GM08714 (cell line): Measurements from ENCODE around the gene RXRA.

ENCODE experiments used
- H3K4me3 ChIP-seq: fragments of 200-500 bp; sonication (Bioruptor generic); 2 replicates; pipeline ENCODE4 v1.5.1; 2014; ENCODE audit warnings: mild to moderate bottlenecking, low read length, inconsistent platforms
- ZNF274 ChIP-seq: IDR thresholded peaks from 2 replicates; pipeline ENCODE4 v1.6.1; 2012; ENCODE audit warnings: mild to moderate bottlenecking, low read depth, low read length

Gene RXRA

GRCh38 chr9:134405527-134405926 lies 79.3 kb downstream of the RXRA start:
- no peak for TF ChIP-seq ZNF274
- H3K4me3 ChIP-seq: no peak overlapping the region

GRCh38 chr9:134406366-134407120 lies 80.3 kb downstream of the RXRA start:
- no peak for TF ChIP-seq ZNF274
- H3K4me3 ChIP-seq: peak overlapping the region; percentile 13; the same call in 1 of the 2 replicates

GRCh38 chr9:134407121-134407779 lies 81.0 kb downstream of the RXRA start:
- H3K4me3 ChIP-seq: peak overlapping the region; percentile 13; the same call in 1 of the 2 replicates

DNA sequence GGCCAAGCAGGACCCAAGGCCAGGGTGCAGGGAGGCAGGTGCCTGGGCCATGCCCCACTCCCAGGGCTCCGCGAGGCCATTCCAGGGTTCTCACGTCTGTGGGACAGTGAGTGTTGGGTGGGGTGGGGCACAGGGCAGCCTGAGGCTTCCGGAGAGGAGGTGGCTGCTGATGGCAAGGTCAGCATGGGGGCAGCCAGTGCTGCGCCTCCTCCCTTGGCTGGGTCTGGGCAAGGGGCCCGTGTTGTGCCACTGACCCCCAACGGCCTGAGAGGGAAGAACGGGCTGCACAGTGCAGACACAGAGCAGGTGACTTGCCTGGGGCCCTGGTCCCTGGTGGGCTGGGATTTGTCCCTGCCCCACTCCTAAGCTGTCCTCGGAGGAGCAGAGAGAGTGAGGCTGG lies 82.1 kb downstream of the RXRA start:
- no peak overlapping the region for H3K4me3 ChIP-seq
- TF ChIP-seq ZNF274: no peak

More at GRCh38 chr9:134407121-134407779, 81.0 kb downstream of the RXRA start:
- TF ChIP-seq ZNF274: no peak

DNA sequence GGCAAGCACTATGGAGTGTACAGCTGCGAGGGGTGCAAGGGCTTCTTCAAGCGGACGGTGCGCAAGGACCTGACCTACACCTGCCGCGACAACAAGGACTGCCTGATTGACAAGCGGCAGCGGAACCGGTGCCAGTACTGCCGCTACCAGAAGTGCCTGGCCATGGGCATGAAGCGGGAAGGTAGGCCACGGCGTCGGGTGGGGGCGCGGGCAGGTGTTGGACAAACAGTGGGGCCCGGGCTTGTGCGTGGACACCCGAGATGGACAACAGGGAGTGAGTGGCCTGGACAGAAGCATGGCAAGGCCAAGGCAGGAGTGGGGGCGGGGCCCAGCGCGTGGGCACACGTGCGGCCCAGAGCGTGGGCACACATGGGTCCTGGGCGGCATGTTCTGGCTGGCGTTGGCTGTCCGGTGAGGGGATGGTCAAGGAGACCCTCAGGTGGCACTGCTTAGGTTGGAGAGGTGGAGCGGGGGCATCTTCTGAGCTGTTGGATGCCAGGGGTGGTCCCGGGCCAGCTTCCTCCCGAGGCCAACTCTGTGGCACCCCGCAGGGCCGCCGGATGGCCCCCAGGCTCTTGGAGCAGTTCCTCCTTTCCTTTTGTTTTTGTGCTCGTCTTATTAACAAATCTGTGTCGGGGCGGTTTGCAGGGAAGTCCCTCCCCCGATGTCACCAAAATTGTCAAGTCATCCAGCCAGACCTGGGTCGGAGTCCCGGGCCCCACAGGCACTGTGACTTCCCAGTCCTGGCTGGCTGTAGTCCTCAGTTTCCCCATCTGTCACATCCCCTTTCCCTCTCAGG lies 82.9 kb downstream of the RXRA start:
- no peak for TF ChIP-seq ZNF274
- no peak overlapping the region for H3K4me3 ChIP-seq

DNA sequence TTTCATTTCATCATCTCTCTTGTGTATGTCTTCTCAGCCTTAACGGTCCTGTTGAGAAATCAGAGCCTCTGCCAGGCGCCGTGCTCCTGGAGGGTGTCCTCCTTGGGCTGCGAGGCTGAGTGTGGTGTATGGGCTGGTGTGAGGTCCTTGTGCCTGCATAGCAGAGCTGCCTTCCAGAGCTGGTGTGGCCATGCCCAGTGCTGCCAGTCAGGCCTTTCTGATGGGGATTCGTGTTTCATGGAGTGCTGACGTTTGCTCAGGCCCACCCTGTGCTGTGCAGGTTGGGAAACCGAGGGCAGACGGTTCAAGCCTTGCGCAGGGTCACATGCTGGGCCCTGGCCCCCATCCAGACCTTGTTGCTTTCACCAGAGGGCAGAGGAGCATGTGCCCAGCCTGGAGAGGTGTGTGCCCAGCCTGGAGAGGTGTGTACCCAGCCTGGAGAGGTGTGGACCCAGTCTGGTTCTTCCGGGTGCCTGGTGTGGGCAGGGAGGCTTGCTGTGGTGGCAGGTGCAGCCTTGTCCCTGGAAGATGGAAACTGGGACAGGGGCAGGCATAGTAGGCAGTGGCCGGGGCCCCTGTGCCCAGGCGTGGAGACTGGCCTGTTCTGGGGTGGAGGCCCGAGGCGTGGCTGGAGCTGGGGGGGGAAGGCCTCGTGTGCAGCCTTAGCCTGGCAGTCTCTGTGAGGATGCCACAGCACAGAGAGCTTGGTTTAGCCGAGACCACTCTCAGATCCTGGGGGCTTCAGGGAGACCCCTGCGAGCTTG lies 84.0 kb downstream of the RXRA start:
- no peak overlapping the region for H3K4me3 ChIP-seq
- no peak for TF ChIP-seq ZNF274

- no peak overlapping the region for H3K4me3 ChIP-seq
- no peak for TF ChIP-seq ZNF274
Measured at GRCh38 chr9:134410835-134411217, 84.6 kb downstream of the RXRA start.

DNA sequence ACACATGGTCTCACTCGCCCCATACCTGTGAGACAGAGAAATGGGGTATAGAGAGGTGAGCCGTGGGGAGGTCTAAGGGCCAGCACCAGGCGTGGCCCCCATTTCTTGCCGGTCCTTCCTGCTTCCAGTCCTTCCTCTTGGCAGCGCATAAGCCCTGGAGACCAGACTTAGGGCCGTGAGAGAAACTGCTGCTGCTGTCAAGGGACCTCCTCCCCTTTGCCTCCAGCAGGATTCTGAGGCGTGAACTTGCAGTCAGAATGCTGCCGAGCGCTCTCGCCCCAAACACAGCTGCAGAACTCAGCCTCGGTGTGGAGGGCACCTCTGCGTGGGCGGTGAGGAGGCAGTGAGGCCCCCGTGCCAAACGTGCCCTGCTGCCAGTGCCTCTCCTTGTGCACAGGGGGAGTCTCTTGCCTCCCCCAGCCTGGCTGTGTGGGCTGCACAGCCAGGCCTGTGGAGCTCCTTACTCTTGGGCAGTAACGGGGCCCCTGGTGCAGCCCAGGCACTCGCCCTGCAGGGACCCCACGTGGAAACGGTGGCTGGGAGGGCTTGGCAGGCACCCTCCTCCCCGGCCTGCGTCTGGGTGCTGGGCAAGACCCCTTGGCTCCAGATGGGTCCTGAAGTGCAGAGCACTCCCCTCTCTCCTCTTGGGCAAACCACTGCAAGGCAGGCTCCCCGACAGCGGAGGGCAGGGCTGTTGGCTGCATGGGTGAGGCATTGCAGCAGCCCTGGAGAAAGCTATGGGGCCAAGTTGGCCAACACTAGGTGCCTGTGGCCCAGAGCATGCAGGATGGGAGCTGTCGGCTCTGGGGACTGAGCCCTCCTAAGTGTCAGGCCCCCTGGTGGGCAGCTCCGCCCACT lies 85.4 kb downstream of the RXRA start:
- H3K4me3 ChIP-seq: no peak overlapping the region
- no peak for TF ChIP-seq ZNF274

DNA sequence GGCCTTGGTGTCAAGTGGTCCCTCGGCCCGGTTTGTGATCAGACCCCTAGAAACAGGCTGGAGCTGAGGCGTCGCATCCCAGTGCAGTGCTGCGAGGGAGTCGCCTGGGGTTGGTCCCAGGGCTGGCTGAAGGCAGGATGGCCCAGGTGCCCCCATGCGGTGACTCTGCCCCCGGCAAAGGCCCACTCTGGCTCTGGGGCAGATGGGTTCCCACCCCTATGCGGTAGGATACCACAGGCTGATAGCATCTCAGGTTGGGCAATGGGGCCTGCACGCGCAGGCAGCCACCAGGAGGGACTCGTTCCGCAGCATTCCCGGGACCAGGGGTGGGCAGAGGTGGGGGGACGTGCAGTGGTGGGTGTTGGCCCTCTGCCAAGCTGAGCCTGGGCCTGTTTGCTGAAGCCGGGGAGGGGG lies 86.0 kb downstream of the RXRA start:
- TF ChIP-seq ZNF274: no peak
- no peak overlapping the region for H3K4me3 ChIP-seq

GRCh38 chr9:134413112-134413715 lies 87.0 kb downstream of the RXRA start:
- TF ChIP-seq ZNF274: no peak

GRCh38 chr9:134413890-134414623 lies 87.8 kb downstream of the RXRA start:
- H3K4me3 ChIP-seq: no peak overlapping the region
- no peak for TF ChIP-seq ZNF274

More at GRCh38 chr9:134413112-134413715, 87.0 kb downstream of the RXRA start:
- H3K4me3 ChIP-seq: no peak overlapping the region

- no peak overlapping the region for H3K4me3 ChIP-seq
- no peak for TF ChIP-seq ZNF274
Measured at GRCh38 chr9:134414900-134415425, 88.7 kb downstream of the RXRA start.
